Measurements from ENCODE around the gene VEPH1. TPM values are rescaled to one million over a fixed set of nuclear protein-coding genes. Genes with fewer than 3 reads are reported as not detected.

Gene VEPH1
- total RNA-seq, 1 experiment from 2014 or later: 27.3 TPM

GRCh38 chr3:157231071-157231470 is 272.1 kb downstream of the VEPH1 start:
- Histone ChIP-seq H3K4me3 (ENCODE audit: low read length) (no peak overlapping the region), H3K79me2 (ENCODE audit: low read length) (no peaks in the 10 kb centered on the region), H3K9me2 (replicated peaks; ENCODE audit: low read length) (no peaks in the 10 kb centered on the region), H3K27ac (ENCODE audit: low read length) (no peak overlapping the region), H3K9me3 (ENCODE audit: low read length) (no peaks in the 10 kb centered on the region), H3F3A (ENCODE audit: low read length, unreplicated experiment) (peaks cover 4% of the 10 kb centered on the region), H3K9ac (ENCODE audit: low read length) (no peak overlapping the region), H3K36me3 (ENCODE audit: low read depth, low read length) (no peaks in the 10 kb centered on the region), H3K27me3 (ENCODE audit: low read length) (no peaks in the 10 kb centered on the region), H2AFZ (ENCODE audit: low read length) (no peak overlapping the region), H4K20me1 (ENCODE audit: low read length) (no peaks in the 10 kb centered on the region), H3K4me1 (ENCODE audit: insufficient read depth, low read length) (peaks cover 9% of the 10 kb centered on the region; the same call in 1 of the 2 replicates), H3K4me2 (ENCODE audit: low read length) (no peak overlapping the region)
- DNase-seq: no peak
- CTCF ChIA-PET: no interaction called here
- no TSS peak for BruUV-seq (replicated peaks)
- no peak for ATAC-seq
- POLR2A ChIA-PET (ENCODE audit: unreplicated experiment): no interaction called here
- intact Hi-C loops (cut with micrococcal nuclease): no loop called here
- TF ChIP-seq EZH2phosphoT487 (IDR thresholded peaks at IDR 0.05; ENCODE audit: borderline replicate concordance, low read length) (no peak), CTCF (conservative IDR thresholded peaks at IDR 0.05; ENCODE audit: low read depth, low read length) (no peak), EZH2 (IDR thresholded peaks at IDR 0.05; ENCODE audit: low read length, unreplicated experiment) (no peak)

GRCh38 chr3:157226173-157226847 is 276.9 kb downstream of the VEPH1 start:
- no peak overlapping the region for H3K27ac ChIP-seq (ENCODE audit: low read length)
- H3K9ac ChIP-seq (ENCODE audit: low read length): no peak overlapping the region
- intact Hi-C loops (cut with micrococcal nuclease): no loop called here
- no peaks in the 10 kb centered on the region for H3F3A ChIP-seq (ENCODE audit: low read length, unreplicated experiment)
- H3K36me3 ChIP-seq (ENCODE audit: low read depth, low read length): no peaks in the 10 kb centered on the region
- no peaks in the 10 kb centered on the region for H3K79me2 ChIP-seq (ENCODE audit: low read length)
- H3K9me3 ChIP-seq (ENCODE audit: low read length): no peaks in the 10 kb centered on the region
- ATAC-seq: no peak
- H4K20me1 ChIP-seq (ENCODE audit: low read length): no peaks in the 10 kb centered on the region
- TF ChIP-seq EZH2 (IDR thresholded peaks at IDR 0.05; ENCODE audit: low read length, unreplicated experiment): no peak
- TF ChIP-seq EZH2phosphoT487 (IDR thresholded peaks at IDR 0.05; ENCODE audit: borderline replicate concordance, low read length): no peak
- no peak for TF ChIP-seq CTCF (conservative IDR thresholded peaks at IDR 0.05; ENCODE audit: low read depth, low read length)
- ChIA-PET POLR2A (ENCODE audit: unreplicated experiment) (no interaction called here), CTCF (no interaction called here)
- no peaks in the 10 kb centered on the region for H3K27me3 ChIP-seq (ENCODE audit: low read length)
- peaks cover 2% of the 10 kb centered on the region for H3K4me1 ChIP-seq (ENCODE audit: insufficient read depth, low read length)
- no peak overlapping the region for H3K4me2 ChIP-seq (ENCODE audit: low read length)
- BruUV-seq (replicated peaks): no TSS peak
- no peak overlapping the region for H3K4me3 ChIP-seq (ENCODE audit: low read length)
- no peak for DNase-seq
- H2AFZ ChIP-seq (ENCODE audit: low read length): no peak overlapping the region
- no peaks in the 10 kb centered on the region for H3K9me2 ChIP-seq (replicated peaks; ENCODE audit: low read length)

GRCh38 chr3:157225001-157225400 is 278.2 kb downstream of the VEPH1 start:
- Histone ChIP-seq H3K9me2 (replicated peaks; ENCODE audit: low read length) (no peaks in the 10 kb centered on the region), H3K79me2 (ENCODE audit: low read length) (no peaks in the 10 kb centered on the region), H3K27ac (ENCODE audit: low read length) (no peak overlapping the region), H3K9ac (ENCODE audit: low read length) (no peak overlapping the region), H3K36me3 (ENCODE audit: low read depth, low read length) (no peaks in the 10 kb centered on the region), H3K27me3 (ENCODE audit: low read length) (no peaks in the 10 kb centered on the region), H3K4me2 (ENCODE audit: low read length) (no peak overlapping the region), H3K4me1 (ENCODE audit: insufficient read depth, low read length) (peaks cover 15% of the 10 kb centered on the region), H4K20me1 (ENCODE audit: low read length) (no peaks in the 10 kb centered on the region), H3F3A (ENCODE audit: low read length, unreplicated experiment) (no peaks in the 10 kb centered on the region), H3K4me3 (ENCODE audit: low read length) (no peak overlapping the region), H2AFZ (ENCODE audit: low read length) (no peak overlapping the region), H3K9me3 (ENCODE audit: low read length) (no peaks in the 10 kb centered on the region)
- ChIA-PET POLR2A (ENCODE audit: unreplicated experiment) (no interaction called here), CTCF (no interaction called here)
- TF ChIP-seq CTCF (conservative IDR thresholded peaks at IDR 0.05; ENCODE audit: low read depth, low read length) (no peak), EZH2phosphoT487 (IDR thresholded peaks at IDR 0.05; ENCODE audit: borderline replicate concordance, low read length) (no peak), EZH2 (IDR thresholded peaks at IDR 0.05; ENCODE audit: low read length, unreplicated experiment) (no peak)
- DNase-seq (no peak), ATAC-seq (no peak)
- BruUV-seq (replicated peaks): no TSS peak
- intact Hi-C loops (cut with micrococcal nuclease): no loop called here

All from PC-3 (cell line).